Heart left ventricle (tissue), 13 donors: ENCODE data around the gene CRABP1.

Experiments
- POLR2A ChIP-seq, 2 donors: fragments of 450-650 bp; IDR thresholded peaks; one replicate each; pipeline ENCODE4 v1.6.1; 2017; ENCODE audit warnings: antibody characterized with exemption in 2 of 2, mild to moderate bottlenecking in 2 of 2, moderate library complexity in 2 of 2
- TF ChIP-seq, protein P1 (sequence below), 12 donors: fragments of 200-600 bp; sonication (generic) in 4 of 12; IDR thresholded peaks; one replicate each; pipeline versions ENCODE4 v1.5.0 to v1.8.0; 2018 to 2022; ENCODE audit warnings: antibody characterized with exemption in 12 of 12, mild to moderate bottlenecking in 5 of 12
- donor health status: ischemic (EF 13 %, LVEDD 7.1; RV severe dilation, severe dysfunction).
- donor health status: DM: no; HTN: yes; CAD: no.
- donor health status: DM: no; HTN: no; CAD: no.
- donor health status: ischemic (EF 25% LVEDD 6.9; RV normal size, moderate dysfunction).
- donor health status: ischemic (EF 25% LVEDD 5.7; RV mildly dilated, moderate dysfunction).
- donor health status: ischemic (EF 35%, LVEDD 5.7; RV mildly dilated, moderate dysfunction).
- donor health status: nonischemic (EF 11% LVEDD 7.7; RV severe dilation, severe dysfunction).
- donor health status: DM: yes; HTN: yes; CAD: no.
- donor health status: PGD.
- donor health status: ischemic (EF 29% LVEDD 5.4; RV normal size, mild dysfunction).
- donor health status: nonischemic (EF 23%, LVEDD 6.1; RV moderate dilation, normal function).

DNA sequence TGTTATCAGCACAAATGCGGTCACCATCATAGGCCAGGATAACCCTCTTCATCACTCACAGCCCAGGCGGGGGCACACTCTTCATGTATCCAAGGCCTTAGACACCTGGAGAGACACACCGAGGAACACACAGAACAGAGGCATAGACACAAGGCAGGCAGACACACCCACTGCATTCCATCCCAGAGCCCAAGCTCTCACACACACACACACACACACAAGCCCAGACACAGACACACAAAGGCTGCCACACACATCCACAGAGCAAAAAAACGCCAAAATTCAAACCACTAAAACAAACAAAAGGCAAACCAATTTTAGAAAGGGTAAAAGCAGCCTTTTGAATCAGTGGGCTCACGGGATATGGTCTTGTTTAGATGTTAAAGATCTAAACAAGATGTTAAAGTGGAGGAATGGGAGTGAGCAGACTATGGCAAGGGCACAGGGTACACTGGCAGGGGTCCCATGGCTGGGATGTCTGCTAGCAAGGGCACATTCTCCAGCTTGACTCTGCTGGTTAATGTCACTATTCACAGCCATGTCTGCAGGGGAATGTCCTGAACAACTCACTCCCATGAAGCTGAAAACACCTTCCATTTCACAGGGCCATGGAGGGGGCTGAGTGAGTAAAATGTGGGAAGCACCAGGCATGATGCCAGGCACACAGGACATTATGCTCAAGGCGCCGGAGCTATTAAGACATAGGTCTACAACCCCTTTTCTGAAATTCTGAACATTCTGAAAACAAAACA, 14.9 kb upstream of the CRABP1 start:
- TF ChIP-seq, protein P1, sequence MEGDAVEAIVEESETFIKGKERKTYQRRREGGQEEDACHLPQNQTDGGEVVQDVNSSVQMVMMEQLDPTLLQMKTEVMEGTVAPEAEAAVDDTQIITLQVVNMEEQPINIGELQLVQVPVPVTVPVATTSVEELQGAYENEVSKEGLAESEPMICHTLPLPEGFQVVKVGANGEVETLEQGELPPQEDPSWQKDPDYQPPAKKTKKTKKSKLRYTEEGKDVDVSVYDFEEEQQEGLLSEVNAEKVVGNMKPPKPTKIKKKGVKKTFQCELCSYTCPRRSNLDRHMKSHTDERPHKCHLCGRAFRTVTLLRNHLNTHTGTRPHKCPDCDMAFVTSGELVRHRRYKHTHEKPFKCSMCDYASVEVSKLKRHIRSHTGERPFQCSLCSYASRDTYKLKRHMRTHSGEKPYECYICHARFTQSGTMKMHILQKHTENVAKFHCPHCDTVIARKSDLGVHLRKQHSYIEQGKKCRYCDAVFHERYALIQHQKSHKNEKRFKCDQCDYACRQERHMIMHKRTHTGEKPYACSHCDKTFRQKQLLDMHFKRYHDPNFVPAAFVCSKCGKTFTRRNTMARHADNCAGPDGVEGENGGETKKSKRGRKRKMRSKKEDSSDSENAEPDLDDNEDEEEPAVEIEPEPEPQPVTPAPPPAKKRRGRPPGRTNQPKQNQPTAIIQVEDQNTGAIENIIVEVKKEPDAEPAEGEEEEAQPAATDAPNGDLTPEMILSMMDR (IDR thresholded peaks at IDR 0.05) = no peak
- no peak for TF ChIP-seq POLR2A (IDR thresholded peaks at IDR 0.05)
